ENCODE data around the gene TINCR.

TINCR gene

GRCh38 chr19:5534787-5535586 lies 32.8 kb downstream of the TINCR start:
- Histone ChIP-seq H3K9ac (ENCODE audit: low read length) (no peak overlapping the region), H3K9me3 (ENCODE audit: control insufficient read depth, low read length) (peaks cover 31% of the 10 kb centered on the region), H3K27me3 (replicated peaks; ENCODE audit: control insufficient read depth, insufficient read depth, low read length) (peaks cover 32% of the 10 kb centered on the region), H3K4me3 (ENCODE audit: low read length) (no peak overlapping the region), H3K4me1 (ENCODE audit: control insufficient read depth, insufficient read depth, low read length) (no peaks in the 10 kb centered on the region), H3K36me3 (ENCODE audit: control insufficient read depth, insufficient read depth, low read length, severe bottlenecking) (no peaks in the 10 kb centered on the region)
- DNase-seq (ENCODE audit: low read depth), result no peak

- no peak overlapping the region for H3K9ac ChIP-seq (ENCODE audit: low read length)
- H3K4me3 ChIP-seq (ENCODE audit: low read length), result no peak overlapping the region
- H3K27me3 ChIP-seq (replicated peaks; ENCODE audit: control insufficient read depth, insufficient read depth, low read length), result peaks cover 30% of the 10 kb centered on the region
Measured at GRCh38 chr19:5533257-5533656, 34.5 kb downstream of the TINCR start.

GRCh38 chr19:5530701-5531100 lies 37.1 kb downstream of the TINCR start:
- no peaks in the 10 kb centered on the region for H3K4me1 ChIP-seq (ENCODE audit: control insufficient read depth, insufficient read depth, low read length)
- H3K9me3 ChIP-seq (ENCODE audit: control insufficient read depth, low read length), result peaks cover 25% of the 10 kb centered on the region
- no peaks in the 10 kb centered on the region for H3K36me3 ChIP-seq (ENCODE audit: control insufficient read depth, insufficient read depth, low read length, severe bottlenecking)
- H3K9ac ChIP-seq (ENCODE audit: low read length), result no peak overlapping the region
- H3K27me3 ChIP-seq (replicated peaks; ENCODE audit: control insufficient read depth, insufficient read depth, low read length), result peaks cover 30% of the 10 kb centered on the region
- H3K4me3 ChIP-seq (ENCODE audit: low read length), result no peak overlapping the region
- DNase-seq (ENCODE audit: low read depth), result no peak

More at GRCh38 chr19:5533257-5533656, 34.5 kb downstream of the TINCR start:
- Histone ChIP-seq H3K4me1 (ENCODE audit: control insufficient read depth, insufficient read depth, low read length) (no peaks in the 10 kb centered on the region), H3K36me3 (ENCODE audit: control insufficient read depth, insufficient read depth, low read length, severe bottlenecking) (no peaks in the 10 kb centered on the region), H3K9me3 (ENCODE audit: control insufficient read depth, low read length) (peaks cover 31% of the 10 kb centered on the region)
- DNase-seq (ENCODE audit: low read depth), result no peak

- H3K9me3 ChIP-seq (ENCODE audit: control insufficient read depth, low read length), result no peaks in the 10 kb centered on the region
- peaks cover 49% of the 10 kb centered on the region for H3K27me3 ChIP-seq (replicated peaks; ENCODE audit: control insufficient read depth, insufficient read depth, low read length)
- no peaks in the 10 kb centered on the region for H3K36me3 ChIP-seq (ENCODE audit: control insufficient read depth, insufficient read depth, low read length, severe bottlenecking)
- H3K9ac ChIP-seq (ENCODE audit: low read length), result no peak overlapping the region
- H3K4me3 ChIP-seq (ENCODE audit: low read length), result no peak overlapping the region
- no peak for DNase-seq (ENCODE audit: low read depth)
- H3K4me1 ChIP-seq (ENCODE audit: control insufficient read depth, insufficient read depth, low read length), result no peaks in the 10 kb centered on the region
Measured at GRCh38 chr19:5526691-5527090, 41.1 kb downstream of the TINCR start.

GRCh38 chr19:5524081-5524480 lies 43.7 kb downstream of the TINCR start:
- H3K27me3 ChIP-seq (replicated peaks; ENCODE audit: control insufficient read depth, insufficient read depth, low read length), result peaks cover 45% of the 10 kb centered on the region
- no peaks in the 10 kb centered on the region for H3K4me1 ChIP-seq (ENCODE audit: control insufficient read depth, insufficient read depth, low read length)
- DNase-seq (ENCODE audit: low read depth), result no peak
- no peak overlapping the region for H3K4me3 ChIP-seq (ENCODE audit: low read length)
- H3K9me3 ChIP-seq (ENCODE audit: control insufficient read depth, low read length), result peaks cover 8% of the 10 kb centered on the region
- no peak overlapping the region for H3K9ac ChIP-seq (ENCODE audit: low read length)
- H3K36me3 ChIP-seq (ENCODE audit: control insufficient read depth, insufficient read depth, low read length, severe bottlenecking), result no peaks in the 10 kb centered on the region

GRCh38 chr19:5522106-5522505 lies 45.6 kb downstream of the TINCR start:
- DNase-seq (ENCODE audit: low read depth), result no peak
- no peaks in the 10 kb centered on the region for H3K4me1 ChIP-seq (ENCODE audit: control insufficient read depth, insufficient read depth, low read length)
- H3K9me3 ChIP-seq (ENCODE audit: control insufficient read depth, low read length), result peaks cover 9% of the 10 kb centered on the region
- no peak overlapping the region for H3K4me3 ChIP-seq (ENCODE audit: low read length)
- no peaks in the 10 kb centered on the region for H3K36me3 ChIP-seq (ENCODE audit: control insufficient read depth, insufficient read depth, low read length, severe bottlenecking)
- H3K27me3 ChIP-seq (replicated peaks; ENCODE audit: control insufficient read depth, insufficient read depth, low read length), result peaks cover 38% of the 10 kb centered on the region
- no peak overlapping the region for H3K9ac ChIP-seq (ENCODE audit: low read length)

GRCh38 chr19:5520501-5520900 lies 47.3 kb downstream of the TINCR start:
- H3K4me3 ChIP-seq (ENCODE audit: low read length), result no peak overlapping the region
- no peaks in the 10 kb centered on the region for H3K36me3 ChIP-seq (ENCODE audit: control insufficient read depth, insufficient read depth, low read length, severe bottlenecking)
- peaks cover 25% of the 10 kb centered on the region for H3K9me3 ChIP-seq (ENCODE audit: control insufficient read depth, low read length)
- H3K4me1 ChIP-seq (ENCODE audit: control insufficient read depth, insufficient read depth, low read length), result no peaks in the 10 kb centered on the region
- no peak for DNase-seq (ENCODE audit: low read depth)
- H3K27me3 ChIP-seq (replicated peaks; ENCODE audit: control insufficient read depth, insufficient read depth, low read length), result peaks cover 32% of the 10 kb centered on the region
- no peak overlapping the region for H3K9ac ChIP-seq (ENCODE audit: low read length)

GRCh38 chr19:5519076-5519475 lies 48.7 kb downstream of the TINCR start:
- Histone ChIP-seq H3K36me3 (ENCODE audit: control insufficient read depth, insufficient read depth, low read length, severe bottlenecking) (no peaks in the 10 kb centered on the region), H3K9ac (ENCODE audit: low read length) (no peak overlapping the region), H3K4me3 (ENCODE audit: low read length) (no peak overlapping the region), H3K4me1 (ENCODE audit: control insufficient read depth, insufficient read depth, low read length) (no peaks in the 10 kb centered on the region), H3K27me3 (replicated peaks; ENCODE audit: control insufficient read depth, insufficient read depth, low read length) (peaks cover 28% of the 10 kb centered on the region), H3K9me3 (ENCODE audit: control insufficient read depth, low read length) (peaks cover 27% of the 10 kb centered on the region)
- DNase-seq (ENCODE audit: low read depth), result no peak

GRCh38 chr19:5515737-5516136 lies 52.0 kb downstream of the TINCR start:
- no peak for DNase-seq (ENCODE audit: low read depth)
- Histone ChIP-seq H3K4me3 (ENCODE audit: low read length) (no peak overlapping the region), H3K4me1 (ENCODE audit: control insufficient read depth, insufficient read depth, low read length) (no peaks in the 10 kb centered on the region), H3K9me3 (ENCODE audit: control insufficient read depth, low read length) (peaks cover 25% of the 10 kb centered on the region), H3K9ac (ENCODE audit: low read length) (no peak overlapping the region), H3K27me3 (replicated peaks; ENCODE audit: control insufficient read depth, insufficient read depth, low read length) (peaks cover 13% of the 10 kb centered on the region), H3K36me3 (ENCODE audit: control insufficient read depth, insufficient read depth, low read length, severe bottlenecking) (no peaks in the 10 kb centered on the region)

GRCh38 chr19:5514001-5514400 lies 53.8 kb downstream of the TINCR start:
- H3K36me3 ChIP-seq (ENCODE audit: control insufficient read depth, insufficient read depth, low read length, severe bottlenecking), result no peaks in the 10 kb centered on the region
- peaks cover 18% of the 10 kb centered on the region for H3K9me3 ChIP-seq (ENCODE audit: control insufficient read depth, low read length)
- H3K9ac ChIP-seq (ENCODE audit: low read length), result no peak overlapping the region
- H3K4me1 ChIP-seq (ENCODE audit: control insufficient read depth, insufficient read depth, low read length), result no peaks in the 10 kb centered on the region
- H3K27me3 ChIP-seq (replicated peaks; ENCODE audit: control insufficient read depth, insufficient read depth, low read length), result peaks cover 10% of the 10 kb centered on the region
- no peak for DNase-seq (ENCODE audit: low read depth)
- no peak overlapping the region for H3K4me3 ChIP-seq (ENCODE audit: low read length)

- H3K4me1 ChIP-seq (ENCODE audit: control insufficient read depth, insufficient read depth, low read length), result no peaks in the 10 kb centered on the region
- no peaks in the 10 kb centered on the region for H3K36me3 ChIP-seq (ENCODE audit: control insufficient read depth, insufficient read depth, low read length, severe bottlenecking)
- H3K27me3 ChIP-seq (replicated peaks; ENCODE audit: control insufficient read depth, insufficient read depth, low read length), result peaks cover 8% of the 10 kb centered on the region
- peaks cover 18% of the 10 kb centered on the region for H3K9me3 ChIP-seq (ENCODE audit: control insufficient read depth, low read length)
- DNase-seq (ENCODE audit: low read depth), result no peak
- no peak overlapping the region for H3K4me3 ChIP-seq (ENCODE audit: low read length)
- H3K9ac ChIP-seq (ENCODE audit: low read length), result no peak overlapping the region
Measured at GRCh38 chr19:5512715-5513114, 55.0 kb downstream of the TINCR start.
